ENCODE data around the gene MPPE1. TPM values are rescaled to one million over a fixed set of nuclear protein-coding genes. Genes with fewer than 3 reads are reported as not detected.

MPPE1 gene
- total RNA-seq, 2 donors from 2014 or later = 22.3 to 40.5 TPM

DNA sequence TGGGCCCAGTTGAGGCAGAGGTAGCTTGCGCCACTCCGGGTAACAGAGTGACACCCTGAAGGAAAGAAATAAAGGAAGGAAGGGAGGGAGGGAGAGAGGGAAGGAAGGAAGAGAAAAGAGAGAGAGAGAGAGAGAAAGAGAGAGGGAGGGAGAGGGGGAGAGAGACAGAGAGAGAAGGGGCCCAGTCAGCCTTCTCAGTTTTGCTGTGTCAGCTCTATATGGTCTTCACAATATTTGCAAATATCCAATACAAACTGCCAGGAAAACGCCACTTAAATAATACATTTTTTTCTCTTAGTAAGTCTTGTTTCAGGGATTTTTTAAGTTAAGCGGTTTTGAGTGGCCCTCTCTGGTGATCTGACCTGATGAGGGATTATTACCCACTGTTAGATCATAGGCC, 62.5 kb downstream of the MPPE1 start:
- no peaks in the 10 kb centered on the region for H3K36me3 ChIP-seq
- H3K27ac ChIP-seq = no peak overlapping the region
- no peaks in the 10 kb centered on the region for H3K27me3 ChIP-seq (replicated peaks; ENCODE audit: insufficient read depth)
- DNase-seq (ENCODE audit: low spot score) = no peak
- ATAC-seq (ENCODE audit: insufficient number of reproducible peaks, low FRiP score, low read depth) = no peak
- TF ChIP-seq, protein P1, sequence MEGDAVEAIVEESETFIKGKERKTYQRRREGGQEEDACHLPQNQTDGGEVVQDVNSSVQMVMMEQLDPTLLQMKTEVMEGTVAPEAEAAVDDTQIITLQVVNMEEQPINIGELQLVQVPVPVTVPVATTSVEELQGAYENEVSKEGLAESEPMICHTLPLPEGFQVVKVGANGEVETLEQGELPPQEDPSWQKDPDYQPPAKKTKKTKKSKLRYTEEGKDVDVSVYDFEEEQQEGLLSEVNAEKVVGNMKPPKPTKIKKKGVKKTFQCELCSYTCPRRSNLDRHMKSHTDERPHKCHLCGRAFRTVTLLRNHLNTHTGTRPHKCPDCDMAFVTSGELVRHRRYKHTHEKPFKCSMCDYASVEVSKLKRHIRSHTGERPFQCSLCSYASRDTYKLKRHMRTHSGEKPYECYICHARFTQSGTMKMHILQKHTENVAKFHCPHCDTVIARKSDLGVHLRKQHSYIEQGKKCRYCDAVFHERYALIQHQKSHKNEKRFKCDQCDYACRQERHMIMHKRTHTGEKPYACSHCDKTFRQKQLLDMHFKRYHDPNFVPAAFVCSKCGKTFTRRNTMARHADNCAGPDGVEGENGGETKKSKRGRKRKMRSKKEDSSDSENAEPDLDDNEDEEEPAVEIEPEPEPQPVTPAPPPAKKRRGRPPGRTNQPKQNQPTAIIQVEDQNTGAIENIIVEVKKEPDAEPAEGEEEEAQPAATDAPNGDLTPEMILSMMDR (IDR thresholded peaks at IDR 0.05) = no peak
- H3K4me3 ChIP-seq = no peak overlapping the region
- H3K9me3 ChIP-seq = no peaks in the 10 kb centered on the region
- H3K4me1 ChIP-seq (ENCODE audit: control insufficient read depth in 1 of 2, low read depth in 2 of 2) = peaks cover 0 to 7% of the 10 kb centered on the region in 2 donors

DNA sequence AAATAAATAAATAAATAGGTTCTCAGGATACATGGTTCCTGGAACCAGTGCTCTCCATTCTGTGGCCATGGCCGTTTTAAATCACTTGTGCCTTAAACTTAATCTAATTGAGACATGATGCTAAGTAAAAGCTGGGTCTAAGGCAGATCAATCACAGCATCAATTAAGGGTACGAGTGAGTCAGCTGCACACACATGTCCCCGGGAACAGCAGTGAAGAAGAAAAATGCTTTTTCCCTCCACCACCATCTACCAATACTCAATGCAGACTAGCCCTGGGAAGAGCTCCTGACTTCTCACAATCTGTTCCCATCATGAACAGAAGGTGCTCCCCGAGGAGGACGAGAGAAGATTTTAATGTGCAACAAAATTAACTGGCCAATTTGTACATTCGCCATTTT, 63.7 kb downstream of the MPPE1 start:
- Histone ChIP-seq H3K27me3 (replicated peaks; ENCODE audit: insufficient read depth) (no peaks in the 10 kb centered on the region), H3K27ac (no peak overlapping the region), H3K36me3 (no peaks in the 10 kb centered on the region), H3K4me1 (ENCODE audit: control insufficient read depth in 1 of 2, low read depth in 2 of 2) (peaks cover 0 to 2% of the 10 kb centered on the region in 2 donors), H3K4me3 (no peak overlapping the region), H3K9me3 (no peaks in the 10 kb centered on the region)
- DNase-seq (ENCODE audit: low spot score) (no peak), ATAC-seq (ENCODE audit: insufficient number of reproducible peaks, low FRiP score, low read depth) (no peak)
- TF ChIP-seq, protein P1 (IDR thresholded peaks at IDR 0.05) = no peak

DNA sequence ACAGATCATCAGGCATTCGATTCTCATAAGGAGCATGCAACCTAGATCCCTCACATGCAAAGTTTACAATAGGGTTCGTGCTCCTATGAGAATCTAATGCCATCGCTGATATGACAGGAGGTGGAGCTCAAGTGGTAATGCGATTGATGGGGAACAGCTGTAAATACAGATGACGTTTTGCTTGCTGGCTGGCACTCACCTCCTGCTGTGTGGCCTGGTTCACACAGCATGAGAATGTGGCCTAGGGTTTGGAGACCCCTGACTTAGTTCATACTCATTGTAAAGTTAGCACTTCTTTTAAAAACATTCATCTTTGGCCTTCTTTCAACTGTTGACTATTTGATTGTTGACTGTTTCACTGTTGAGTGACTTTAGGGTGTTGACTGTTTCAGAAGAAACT, 65.6 kb downstream of the MPPE1 start:
- TF ChIP-seq, protein P1 (IDR thresholded peaks at IDR 0.05) = no peak

DNA sequence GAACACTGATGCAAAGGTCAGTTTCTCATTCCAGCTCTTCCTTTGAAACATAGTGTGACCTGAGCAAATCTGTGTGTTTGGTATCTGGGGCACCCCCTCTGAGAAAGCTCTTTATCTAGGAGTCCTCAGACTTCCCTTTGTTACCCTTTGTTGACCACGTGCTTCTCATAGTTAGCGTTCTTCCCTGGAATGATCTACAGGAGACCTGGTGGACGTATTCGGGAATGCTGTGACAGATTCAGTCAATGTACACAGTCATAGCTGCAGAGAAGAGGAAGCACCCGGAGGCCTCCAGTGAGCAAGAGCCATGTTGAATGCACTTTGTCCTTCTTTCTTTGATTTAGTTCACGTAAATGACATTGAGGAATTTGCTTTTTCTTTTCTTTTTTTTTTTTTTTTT, 67.6 kb downstream of the MPPE1 start:
- no peak overlapping the region for H3K27ac ChIP-seq
- no peaks in the 10 kb centered on the region for H3K4me1 ChIP-seq (ENCODE audit: control insufficient read depth in 1 of 2, low read depth in 2 of 2)
- H3K9me3 ChIP-seq = no peaks in the 10 kb centered on the region
- no peaks in the 10 kb centered on the region for H3K27me3 ChIP-seq (replicated peaks; ENCODE audit: insufficient read depth)
- ATAC-seq (ENCODE audit: insufficient number of reproducible peaks, low FRiP score, low read depth) = no peak
- H3K36me3 ChIP-seq = no peaks in the 10 kb centered on the region
- TF ChIP-seq, protein P1 (IDR thresholded peaks at IDR 0.05) = no peak
- H3K4me3 ChIP-seq = no peak overlapping the region
- no peak for DNase-seq (ENCODE audit: low spot score)

More for the DNA sequence above, 65.6 kb downstream of the MPPE1 start:
- no peak for DNase-seq (ENCODE audit: low spot score)
- Histone ChIP-seq H3K9me3 (no peaks in the 10 kb centered on the region), H3K4me3 (no peak overlapping the region), H3K36me3 (no peaks in the 10 kb centered on the region), H3K27me3 (replicated peaks; ENCODE audit: insufficient read depth) (no peaks in the 10 kb centered on the region), H3K4me1 (ENCODE audit: control insufficient read depth in 1 of 2, low read depth in 2 of 2) (no peaks in the 10 kb centered on the region), H3K27ac (no peak overlapping the region)
- ATAC-seq (ENCODE audit: insufficient number of reproducible peaks, low FRiP score, low read depth) = no peak

DNA sequence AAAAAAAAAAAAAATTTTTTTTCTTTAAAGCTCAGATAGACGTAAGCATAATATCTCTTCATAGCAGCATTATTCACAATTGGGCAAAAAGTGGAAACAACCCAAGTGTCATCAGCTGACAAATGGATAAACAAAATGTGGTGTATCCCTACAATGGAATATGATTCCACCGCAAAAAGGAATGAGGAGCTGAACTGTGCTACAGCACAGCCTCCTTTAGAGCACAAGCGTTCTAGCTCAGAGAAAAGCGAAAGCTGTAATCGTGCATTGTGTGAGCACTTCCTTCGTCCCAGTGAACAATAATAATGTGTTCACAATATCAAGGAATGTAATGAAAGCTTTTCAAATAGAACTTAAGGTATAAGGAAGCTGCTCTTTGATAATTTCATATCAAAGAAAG, 68.6 kb downstream of the MPPE1 start:
- DNase-seq (ENCODE audit: low spot score) = no peak
- no peaks in the 10 kb centered on the region for H3K9me3 ChIP-seq
- no peak overlapping the region for H3K4me3 ChIP-seq
- no peaks in the 10 kb centered on the region for H3K27me3 ChIP-seq (replicated peaks; ENCODE audit: insufficient read depth)
- H3K27ac ChIP-seq = no peak overlapping the region
- no peaks in the 10 kb centered on the region for H3K4me1 ChIP-seq (ENCODE audit: control insufficient read depth in 1 of 2, low read depth in 2 of 2)
- no peaks in the 10 kb centered on the region for H3K36me3 ChIP-seq
- ATAC-seq (ENCODE audit: insufficient number of reproducible peaks, low FRiP score, low read depth) = no peak
- TF ChIP-seq, protein P1 (IDR thresholded peaks at IDR 0.05) = no peak
